GM12892 (cell line): ENCODE data around the gene MRPL50.

Experiments used
- DNase-seq: peaks from one replicate; pipeline ENCODE4 v3.0.0; 2011; ENCODE audit not compliant: insufficient read length
- FAIRE-seq: peaks from 2 replicates; lab custom pipeline; 2011; peaks lifted over from hg19 to GRCh38; lab: Jason Lieb, UNC
- POLR2A ChIP-seq: IDR thresholded peaks from 2 replicates; pipeline ENCODE4 v1.6.1; 2011; ENCODE audit warnings: low read depth, low read length, control low read depth
- POLR2AphosphoS5 ChIP-seq: IDR thresholded peaks from 2 replicates; pipeline ENCODE4 v1.6.1; 2011; ENCODE audit warnings: low read depth, low read length, control low read depth
- TAF1 ChIP-seq: IDR thresholded peaks from 2 replicates; pipeline ENCODE4 v1.6.1; 2011; ENCODE audit warnings: low read depth, mild to moderate bottlenecking, control low read depth, low read length, borderline replicate concordance

The MRPL50 gene

GRCh38 chr9:101433229-101433628 lies 34.8 kb upstream of the MRPL50 start:
- TF ChIP-seq POLR2AphosphoS5 (no peak), POLR2A (no peak), TAF1 (no peak)
- no peak for FAIRE-seq
- no peak for DNase-seq

- TF ChIP-seq TAF1 (no peak), POLR2A (no peak), POLR2AphosphoS5 (no peak)
- DNase-seq (no peak), FAIRE-seq (no peak)
Measured at GRCh38 chr9:101432740-101433139, 34.3 kb upstream of the MRPL50 start.

- TF ChIP-seq POLR2AphosphoS5 (no peak), POLR2A (no peak), TAF1 (no peak)
- DNase-seq (no peak), FAIRE-seq (no peak)
Measured at GRCh38 chr9:101432171-101432570, 33.8 kb upstream of the MRPL50 start.

GRCh38 chr9:101429736-101430135 lies 31.3 kb upstream of the MRPL50 start:
- DNase-seq (no peak), FAIRE-seq (no peak)
- no peak for TF ChIP-seq POLR2A

GRCh38 chr9:101428909-101429308 lies 30.5 kb upstream of the MRPL50 start:
- no peak for DNase-seq
- TF ChIP-seq TAF1 (no peak), POLR2A (no peak), POLR2AphosphoS5 (no peak)
- FAIRE-seq: no peak

- DNase-seq: no peak
- TF ChIP-seq TAF1: no peak
- FAIRE-seq: peak; percentile 77
Measured at GRCh38 chr9:101427957-101428655, 29.7 kb upstream of the MRPL50 start.

- TF ChIP-seq POLR2A (no peak), TAF1 (no peak), POLR2AphosphoS5 (no peak)
- no peak for FAIRE-seq
- DNase-seq: no peak
Measured at GRCh38 chr9:101427358-101427757, 28.9 kb upstream of the MRPL50 start.

GRCh38 chr9:101421653-101422065 lies 23.2 kb upstream of the MRPL50 start:
- TF ChIP-seq TAF1 (no peak), POLR2A (no peak), POLR2AphosphoS5 (no peak)
- FAIRE-seq: no peak
- no peak for DNase-seq

GRCh38 chr9:101419863-101420262 lies 21.4 kb upstream of the MRPL50 start:
- TF ChIP-seq TAF1 (no peak), POLR2A (no peak), POLR2AphosphoS5 (no peak)
- no peak for DNase-seq
- no peak for FAIRE-seq

GRCh38 chr9:101418518-101419430 lies 20.4 kb upstream of the MRPL50 start:
- DNase-seq (no peak), FAIRE-seq (no peak)
- TF ChIP-seq POLR2AphosphoS5 (no peak), POLR2A (no peak), TAF1 (no peak)

- DNase-seq (no peak), FAIRE-seq (no peak)
- TF ChIP-seq POLR2AphosphoS5 (no peak), TAF1 (no peak), POLR2A (no peak)
Measured at GRCh38 chr9:101417977-101418376, 19.6 kb upstream of the MRPL50 start.

- no peak for DNase-seq
- FAIRE-seq: no peak
- TF ChIP-seq TAF1: no peak
- no peak for TF ChIP-seq POLR2AphosphoS5
- TF ChIP-seq POLR2A: no peak
Measured at GRCh38 chr9:101417389-101417788, 19.0 kb upstream of the MRPL50 start.
